Epithelial cell of proximal tubule (primary cell): ENCODE measurements around the gene TBK1. TPM values are rescaled to one million over a fixed set of nuclear protein-coding genes. Genes with fewer than 3 reads are reported as not detected.
"Not testable (repeated sequence)": the region's sequence is repeated elsewhere in the genome, so short reads cannot be mapped to it uniquely, and the experiment has no call there.

ENCODE experiments used
- DNase-seq: peaks from one replicate; pipeline ENCODE4 v3.0.0-alpha.2; 2011; ENCODE audit warnings: low read depth
- H3K4me3 ChIP-seq: 2 replicates; pipeline ENCODE4 v1.5.1; 2011; ENCODE audit warnings: low read depth, mild to moderate bottlenecking, low read length
- total RNA-seq: library from RNA; depleted of rRNA; stranded (reverse); fragments of >200 nt; gene quantifications from 2 replicates; pipeline ENCODE4 v1.2.3, GENCODE V29; 2015
- TF ChIP-seq, protein P1 (sequence below): conservative IDR thresholded peaks from 2 replicates; pipeline ENCODE4 v1.5.1; 2012; ENCODE audit warnings: low read depth, mild to moderate bottlenecking, low read length

The TBK1 gene
- total RNA-seq, 1 donor from 2014 or later = 16.7 TPM

DNA sequence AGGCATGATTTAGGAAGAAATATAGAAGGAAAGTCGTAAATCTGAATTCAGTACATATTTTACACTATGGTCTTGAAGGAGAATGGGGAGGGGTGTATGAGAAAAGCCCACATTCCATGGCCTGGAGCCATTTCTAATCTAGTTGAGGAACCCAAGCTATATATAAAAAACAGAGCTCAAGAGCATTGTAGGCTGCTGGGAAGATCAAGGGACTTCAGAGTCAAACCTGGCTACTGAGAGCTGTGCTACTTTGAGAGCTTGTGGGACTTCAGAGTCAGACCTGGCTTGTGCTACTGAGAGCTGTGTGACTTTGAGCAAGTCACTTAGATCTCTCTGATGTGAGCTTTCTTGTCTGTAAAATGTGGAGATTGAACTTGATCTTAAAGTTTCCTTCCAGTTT lies 58.7 kb downstream of the TBK1 start:
- TF ChIP-seq, protein P1, sequence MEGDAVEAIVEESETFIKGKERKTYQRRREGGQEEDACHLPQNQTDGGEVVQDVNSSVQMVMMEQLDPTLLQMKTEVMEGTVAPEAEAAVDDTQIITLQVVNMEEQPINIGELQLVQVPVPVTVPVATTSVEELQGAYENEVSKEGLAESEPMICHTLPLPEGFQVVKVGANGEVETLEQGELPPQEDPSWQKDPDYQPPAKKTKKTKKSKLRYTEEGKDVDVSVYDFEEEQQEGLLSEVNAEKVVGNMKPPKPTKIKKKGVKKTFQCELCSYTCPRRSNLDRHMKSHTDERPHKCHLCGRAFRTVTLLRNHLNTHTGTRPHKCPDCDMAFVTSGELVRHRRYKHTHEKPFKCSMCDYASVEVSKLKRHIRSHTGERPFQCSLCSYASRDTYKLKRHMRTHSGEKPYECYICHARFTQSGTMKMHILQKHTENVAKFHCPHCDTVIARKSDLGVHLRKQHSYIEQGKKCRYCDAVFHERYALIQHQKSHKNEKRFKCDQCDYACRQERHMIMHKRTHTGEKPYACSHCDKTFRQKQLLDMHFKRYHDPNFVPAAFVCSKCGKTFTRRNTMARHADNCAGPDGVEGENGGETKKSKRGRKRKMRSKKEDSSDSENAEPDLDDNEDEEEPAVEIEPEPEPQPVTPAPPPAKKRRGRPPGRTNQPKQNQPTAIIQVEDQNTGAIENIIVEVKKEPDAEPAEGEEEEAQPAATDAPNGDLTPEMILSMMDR = no peak
- H3K4me3 ChIP-seq = no peak overlapping the region
- DNase-seq = no peak

DNA sequence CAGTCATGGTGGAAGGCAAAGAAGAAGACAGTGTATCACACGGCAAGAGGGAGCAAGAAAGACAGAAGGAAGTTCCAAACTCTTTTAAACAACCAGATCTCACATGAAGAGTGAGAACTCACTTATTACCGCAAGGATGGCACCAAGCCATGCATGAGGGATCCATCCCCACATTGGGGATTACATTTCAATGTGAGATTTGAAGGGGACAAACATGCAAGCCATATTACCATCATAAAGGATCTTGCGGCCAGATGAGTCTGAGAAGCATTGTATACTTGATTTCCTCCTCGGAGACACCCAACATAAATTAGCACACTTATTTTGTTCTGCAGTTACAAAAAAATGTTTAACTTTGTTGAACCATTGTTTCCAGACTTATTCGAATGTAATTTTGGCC lies 66.5 kb downstream of the TBK1 start:
- H3K4me3 ChIP-seq = no peak overlapping the region
- TF ChIP-seq, protein P1 = no peak
- no peak for DNase-seq

DNA sequence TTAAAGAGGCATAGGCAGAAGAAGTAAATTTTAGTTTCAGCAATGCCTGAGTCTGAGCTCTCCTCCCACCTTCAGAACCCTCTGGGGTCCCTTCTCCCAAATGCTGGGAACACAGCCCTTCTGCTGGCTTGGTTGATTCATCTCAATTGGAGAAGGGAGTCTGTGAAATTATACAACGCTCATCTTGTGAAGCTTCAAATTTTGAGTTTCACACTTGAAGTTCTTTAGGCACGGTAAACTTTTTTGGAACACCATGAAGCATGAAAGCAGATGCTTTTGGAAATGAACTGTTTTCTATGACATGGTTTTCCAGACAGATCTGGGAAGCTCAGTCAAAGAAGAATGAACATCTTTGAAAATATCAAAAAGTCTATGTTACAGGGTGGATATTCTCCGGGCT lies 69.9 kb downstream of the TBK1 start:
- no peak overlapping the region for H3K4me3 ChIP-seq
- TF ChIP-seq, protein P1 = no peak
- no peak for DNase-seq

DNA sequence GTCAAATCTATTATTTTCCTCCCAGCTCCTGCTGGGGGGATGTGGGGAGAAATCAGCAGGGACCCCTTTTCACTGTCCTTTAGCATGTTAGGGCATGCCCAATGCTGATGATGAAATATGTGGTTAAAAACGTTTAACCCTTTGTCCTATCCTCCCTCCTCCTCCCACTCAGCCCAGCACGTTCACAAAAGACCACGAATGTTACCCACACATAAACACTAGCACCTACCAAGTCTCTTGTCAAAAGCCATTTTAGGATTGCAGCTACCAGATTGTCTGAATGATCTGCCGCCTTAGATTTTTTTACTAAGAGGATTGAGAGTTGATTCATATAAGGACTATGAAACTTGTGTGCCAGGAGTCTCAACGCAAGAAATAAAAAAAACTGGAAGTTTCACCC lies 70.4 kb downstream of the TBK1 start:
- no peak for DNase-seq
- TF ChIP-seq, protein P1 = no peak
- H3K4me3 ChIP-seq = no peak overlapping the region

DNA sequence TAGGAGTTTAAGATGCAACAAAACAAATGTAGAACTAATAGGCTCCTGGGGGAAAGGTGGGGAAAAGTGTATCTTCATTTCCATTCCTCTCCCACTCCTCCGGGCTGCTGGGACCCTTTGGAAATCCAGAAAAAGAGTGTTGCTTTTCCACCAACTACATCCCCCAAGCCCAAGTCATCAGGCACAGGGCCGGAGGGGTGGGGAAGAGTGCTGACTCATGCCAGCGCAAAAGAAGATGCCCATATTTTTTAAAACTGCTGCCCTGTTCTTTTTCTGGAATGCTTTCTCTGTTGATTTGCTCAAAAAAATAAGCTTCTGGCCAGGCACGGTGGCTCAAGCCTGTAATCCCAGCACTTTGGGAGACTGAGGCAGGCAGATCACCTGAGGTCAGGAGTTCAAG lies 70.9 kb downstream of the TBK1 start:
- TF ChIP-seq, protein P1 = no peak
- H3K4me3 ChIP-seq = no peak overlapping the region
- no peak for DNase-seq

DNA sequence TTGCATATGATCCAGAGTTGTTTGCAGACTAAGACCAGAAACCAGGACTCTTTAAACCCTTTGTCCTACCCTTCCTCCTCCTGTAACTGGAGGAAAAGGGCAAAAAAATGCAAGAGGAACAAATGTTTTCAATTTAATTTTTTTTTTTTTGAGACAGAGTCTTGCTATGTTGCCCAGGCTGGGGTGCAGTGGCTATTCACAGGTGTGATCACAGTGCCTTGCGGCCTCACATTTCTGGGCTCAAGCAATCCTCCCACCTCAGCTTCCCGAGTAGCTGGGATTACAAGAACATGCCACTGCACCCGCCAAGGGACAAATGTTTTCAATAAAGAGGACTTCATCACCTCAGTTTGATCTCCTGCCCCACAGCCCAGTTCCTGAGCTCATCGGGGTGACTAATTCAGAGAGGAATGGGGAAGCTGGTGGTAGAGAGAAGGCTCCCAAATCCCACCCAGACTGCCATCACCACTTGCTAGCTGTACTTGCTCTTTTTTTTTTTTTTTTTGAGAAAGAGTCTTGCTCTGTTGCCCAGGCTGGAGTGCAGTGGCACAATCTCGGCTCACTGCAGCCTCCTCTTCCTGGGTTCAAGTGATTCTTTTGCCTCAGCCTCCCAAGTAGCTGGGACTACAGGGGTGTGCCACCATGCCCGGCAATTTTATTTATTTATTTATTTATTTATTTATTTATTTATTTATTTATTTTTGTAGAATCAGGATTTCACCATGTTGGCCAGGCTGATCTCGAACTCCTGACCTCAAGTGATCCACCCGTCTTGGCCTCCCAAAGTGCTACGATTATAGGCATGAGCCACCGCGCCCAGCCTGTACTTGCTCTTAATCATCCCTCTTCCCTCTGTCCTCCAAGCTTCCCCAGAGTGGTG lies 71.9 kb downstream of the TBK1 start:
- not testable (repeated sequence) for DNase-seq, H3K4me3 ChIP-seq

DNA sequence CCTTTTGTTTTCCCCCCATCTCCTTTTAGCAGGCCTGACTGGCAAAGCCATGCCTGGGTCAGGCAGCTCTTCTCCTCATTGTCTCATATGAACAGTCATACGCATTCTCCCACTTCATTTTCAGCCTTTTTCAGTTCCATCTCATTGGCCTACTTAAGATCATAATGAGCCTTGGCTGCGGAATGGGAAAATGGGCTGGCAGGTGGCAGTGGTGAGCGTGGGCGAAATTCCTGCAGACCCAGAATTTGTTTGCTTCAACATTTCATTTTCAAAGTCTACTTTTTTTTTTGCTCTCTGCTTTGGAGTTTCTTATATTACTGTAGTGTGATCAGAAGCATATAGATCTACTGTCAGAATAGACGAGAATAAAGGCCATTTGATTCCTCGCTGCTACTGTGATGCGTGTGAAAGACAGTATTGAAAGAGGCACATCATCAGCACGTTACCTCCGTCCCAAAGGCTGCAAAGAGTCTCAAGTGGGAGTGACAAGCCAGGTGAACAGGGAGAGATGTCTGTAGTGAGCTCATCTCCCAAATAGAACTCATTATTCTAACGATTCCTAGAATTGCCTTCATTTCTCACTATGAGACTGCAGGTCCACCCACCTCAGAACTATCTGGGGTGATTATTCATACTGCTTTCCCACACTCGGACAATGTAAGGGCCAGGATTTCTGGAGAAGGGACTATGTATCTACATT lies 73.7 kb downstream of the TBK1 start:
- TF ChIP-seq, protein P1 = no peak
- no peak overlapping the region for H3K4me3 ChIP-seq
- no peak for DNase-seq
